ENCODE results near the gene SUN5.

- TF ChIP-seq RFX5 (IDR thresholded peaks at IDR 0.05) (no peak), EP300 (IDR thresholded peaks at IDR 0.05) (no peak), BCL3 (IDR thresholded peaks at IDR 0.05) (no peak)
Observed at GRCh38 chr20:33016581-33017109, 12.4 kb upstream of the SUN5 start.

Data from A549 (cell line).